SH-SY5Y (cell line): Measurements from ENCODE around the gene C11orf68.

ENCODE experiments used
- GATA2 ChIP-seq: IDR thresholded peaks from 2 replicates; pipeline ENCODE4 v1.6.1; 2011; ENCODE audit warnings: mild to moderate bottlenecking, low read depth, low read length
- GATA3 ChIP-seq: IDR thresholded peaks from 2 replicates; pipeline ENCODE4 v1.6.1; 2011; ENCODE audit warnings: low read depth, mild to moderate bottlenecking, low read length, moderate library complexity

DNA sequence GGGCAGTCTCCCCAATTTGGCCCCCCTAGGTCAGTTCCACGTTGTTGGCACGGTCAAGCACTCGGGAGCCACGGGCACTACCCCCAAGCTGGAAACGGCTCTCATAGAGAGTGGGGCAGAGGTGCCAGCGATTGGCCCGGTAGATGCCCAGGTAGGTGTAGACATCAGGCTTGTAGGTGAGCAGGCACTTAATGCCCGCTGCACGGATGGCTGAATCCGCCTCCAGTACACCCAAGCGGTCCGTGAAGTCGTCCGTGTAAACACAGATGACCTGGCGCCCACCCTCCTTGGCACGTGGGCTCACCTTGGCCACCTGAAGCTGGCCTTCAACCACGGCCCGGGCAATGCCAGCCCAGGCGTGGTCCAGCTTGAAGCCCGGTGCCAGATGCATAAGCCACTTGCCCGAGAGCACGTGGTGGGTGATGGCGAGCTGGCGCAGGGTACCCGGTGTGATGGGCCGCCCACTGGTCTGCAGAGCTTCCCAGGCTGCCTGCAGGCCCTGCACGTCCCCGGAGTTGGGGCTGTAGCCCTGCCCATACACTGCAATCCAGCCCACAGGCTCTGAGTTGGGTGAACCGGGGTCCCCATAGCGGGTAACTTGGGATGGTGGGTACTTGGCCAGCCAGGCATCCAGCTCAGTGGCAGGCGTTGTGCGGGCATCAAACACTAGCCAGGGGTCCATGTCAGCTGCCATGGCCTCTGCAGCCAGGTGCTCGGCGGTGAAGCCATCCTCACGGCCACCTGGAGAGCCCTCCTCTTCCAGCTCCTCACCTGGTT, 1.2 kb downstream of the C11orf68 start:
- TF ChIP-seq GATA2 (no peak), GATA3 (no peak)
